IMR-90 (cell line): ENCODE measurements around the gene UAP1. TPM values are rescaled to one million over a fixed set of nuclear protein-coding genes. Genes with fewer than 3 reads are reported as not detected.

ENCODE experiments used
- ATAC-seq: fragments of 200-7000 bp; cut with Tn5 transposase; 2 replicates; pipeline ENCODE4 v1.9.1; 2020; ENCODE audit warnings: low read depth, mild to moderate bottlenecking, moderate library complexity
- BruUV-seq: library from RNA; stranded (reverse); fragments of 400-500 nt; replicated peaks from 2 replicates; lab custom pipeline; 2021; lab: Mats Ljungman, UMichigan
- CTCF ChIA-PET: fragments of 300-600 bp; formaldehyde crosslinking; extraction: SDS; loops from one replicate; lab custom pipeline; 2021; ENCODE audit warnings: antibody characterized with exemption; lab: Yijun Ruan, JAX
- POLR2A ChIA-PET: fragments of 300-600 bp; sonication (Branson Sonifier 250); formaldehyde crosslinking; loops from one replicate; lab custom pipeline; 2022; ENCODE audit warnings: antibody characterized with exemption; ENCODE audit not compliant: unreplicated experiment; lab: Charles Lee
- DNase-seq: peaks from one replicate; pipeline ENCODE4 v3.0.0; 2013
- H2AFZ ChIP-seq: replicated peaks from 2 replicates; pipeline ENCODE3; 2013; ENCODE audit warnings: low read length, mild to moderate bottlenecking; ENCODE audit not compliant: poor library complexity
- H2AK5ac ChIP-seq: 2 replicates; pipeline ENCODE4 v1.6.1; 2013; ENCODE audit warnings: low read depth, low read length, inconsistent platforms
- H2AK9ac ChIP-seq: replicated peaks from 2 replicates; pipeline ENCODE3; 2013; ENCODE audit warnings: mild to moderate bottlenecking, low read depth, low read length, moderate library complexity; ENCODE audit not compliant: poor library complexity
- H2BK120ac ChIP-seq: 2 replicates; pipeline ENCODE4 v1.6.1; 2013; ENCODE audit warnings: low read depth, low read length, inconsistent platforms
- H2BK15ac ChIP-seq: 3 replicates; pipeline ENCODE4 v1.6.1; 2013; ENCODE audit warnings: low read depth, low read length, inconsistent platforms
- H2BK20ac ChIP-seq: 2 replicates; pipeline ENCODE4 v1.6.1; 2013; ENCODE audit warnings: low read depth, mild to moderate bottlenecking, inconsistent platforms, low read length, moderate library complexity
- H2BK5ac ChIP-seq: 2 replicates; pipeline ENCODE4 v1.6.1; 2013; ENCODE audit warnings: mild to moderate bottlenecking, low read depth, low read length, inconsistent platforms; ENCODE audit not compliant: poor library complexity, severe bottlenecking
- H3K14ac ChIP-seq: replicated peaks from 2 replicates; pipeline ENCODE4 v1.6.1; 2013; ENCODE audit warnings: low read depth, low read length, inconsistent platforms
- H3K18ac ChIP-seq: 2 replicates; pipeline ENCODE4 v1.6.1; 2013; ENCODE audit warnings: low read depth, low read length, control low read depth
- H3K23ac ChIP-seq: 2 replicates; pipeline ENCODE4 v1.6.1; 2013; ENCODE audit warnings: low read depth, low read length, inconsistent platforms
- H3K27ac ChIP-seq: 2 replicates; pipeline ENCODE4 v1.5.1; 2013; ENCODE audit warnings: mild to moderate bottlenecking, control low read depth, low read length; ENCODE audit not compliant: insufficient read depth
- H3K27me3 ChIP-seq: 2 replicates; pipeline ENCODE4 v1.6.1; 2013; ENCODE audit warnings: low read length; ENCODE audit not compliant: control insufficient read depth, insufficient read depth
- H3K36me3 ChIP-seq: 2 replicates; pipeline ENCODE4 v1.6.1; 2013; ENCODE audit warnings: low read length, mixed read lengths; ENCODE audit not compliant: control insufficient read depth, insufficient read depth
- H3K4ac ChIP-seq: 2 replicates; pipeline ENCODE4 v1.6.1; 2013; ENCODE audit warnings: low read depth, low read length, inconsistent platforms
- H3K4me1 ChIP-seq: 2 replicates; pipeline ENCODE4 v1.6.1; 2013; ENCODE audit warnings: low read length, mixed read lengths; ENCODE audit not compliant: control insufficient read depth, insufficient read depth
- H3K4me2 ChIP-seq: 2 replicates; pipeline ENCODE4 v1.6.1; 2013; ENCODE audit warnings: low read depth, mild to moderate bottlenecking, control low read depth, low read length, moderate library complexity
- H3K4me3 ChIP-seq: 2 replicates; pipeline ENCODE4 v1.5.1; 2013; ENCODE audit warnings: low read depth, mild to moderate bottlenecking, control low read depth, low read length, moderate library complexity; ENCODE audit not compliant: insufficient read depth
- H3K56ac ChIP-seq: 2 replicates; pipeline ENCODE4 v1.6.1; 2013; ENCODE audit warnings: low read length, inconsistent platforms; ENCODE audit not compliant: insufficient read depth; ENCODE audit errors: extremely low read depth
- H3K79me1 ChIP-seq, 2 experiments: 2 replicates each; pipeline ENCODE4 v1.6.1; 2013; ENCODE audit warnings: low read length in 2 of 2, inconsistent platforms in 1 of 2, low read depth in 1 of 2
- H3K9ac ChIP-seq: 2 replicates; pipeline ENCODE4 v1.6.1; 2013; ENCODE audit warnings: low read depth, low read length, control low read depth
- H3K9me1 ChIP-seq: 2 replicates; pipeline ENCODE4 v1.6.1; 2013; ENCODE audit warnings: low read length, inconsistent platforms; ENCODE audit not compliant: insufficient read depth
- H3K9me3 ChIP-seq: 2 replicates; pipeline ENCODE4 v1.6.1; 2013; ENCODE audit warnings: low read length; ENCODE audit not compliant: control insufficient read depth, insufficient read depth
- H4K20me1 ChIP-seq: 2 replicates; pipeline ENCODE4 v1.6.1; 2013; ENCODE audit warnings: low read length, inconsistent platforms; ENCODE audit not compliant: insufficient read depth
- H4K5ac ChIP-seq: 2 replicates; pipeline ENCODE4 v1.6.1; 2013; ENCODE audit warnings: mild to moderate bottlenecking, low read depth, low read length, control low read depth
- H4K8ac ChIP-seq, 2 experiments: 2 replicates each; pipeline ENCODE4 v1.6.1; 2013; ENCODE audit warnings: low read depth in 2 of 2, low read length in 2 of 2, control low read depth in 1 of 2, inconsistent platforms in 1 of 2
- H4K91ac ChIP-seq: 2 replicates; pipeline ENCODE4 v1.6.1; 2013; ENCODE audit warnings: low read depth, low read length, inconsistent platforms; ENCODE audit not compliant: insufficient read depth
- BHLHE40 ChIP-seq: fragments of 150-350 bp; IDR thresholded peaks from 2 replicates; pipeline ENCODE4 v1.6.1; 2016; ENCODE audit warnings: mild to moderate bottlenecking, low read depth, low read length
- CEBPB ChIP-seq: IDR thresholded peaks from 2 replicates; pipeline ENCODE4 v1.6.1; 2012; ENCODE audit warnings: low read depth, low read length, improper control_type of control experiment
- CHD1 ChIP-seq: IDR thresholded peaks from 2 replicates; pipeline ENCODE4 v1.6.1; 2012; ENCODE audit warnings: low read depth, low read length, improper control_type of control experiment
- FOS ChIP-seq: fragments of 150-350 bp; IDR thresholded peaks from 2 replicates; pipeline ENCODE4 v1.6.1; 2016; ENCODE audit warnings: low read depth, low read length
- MAZ ChIP-seq: IDR thresholded peaks from 2 replicates; pipeline ENCODE4 v1.6.1; 2012; ENCODE audit warnings: low read depth, mild to moderate bottlenecking, low read length, improper control_type of control experiment, moderate library complexity, borderline replicate concordance
- RAD21 ChIP-seq: IDR thresholded peaks from 2 replicates; pipeline ENCODE4 v1.6.1; 2012; ENCODE audit warnings: low read length, improper control_type of control experiment
- RFX5 ChIP-seq: IDR thresholded peaks from 2 replicates; pipeline ENCODE4 v1.8.0; 2012; ENCODE audit warnings: low read depth, mild to moderate bottlenecking, low read length, moderate library complexity
- WGBS, 2 experiments: methylation state at CpG; one replicate each; pipeline versions ENCODE4 v1.1.5 to v1.1.7; 2013; ENCODE audit warnings: missing lambda C conversion rate in 2 of 2; ENCODE audit not compliant: insufficient read length in 1 of 2; ENCODE audit errors: extremely low coverage in 2 of 2; 5-methylcytosine and 5-hydroxymethylcytosine counted together
- dilution Hi-C: fragments of 300-500 bp; cut with HindIII; formaldehyde crosslinking; loops from one replicate; pipeline ENCODE4 v1.14.3; 2018; ENCODE audit warnings: low sequenced_read_pairs; ENCODE audit not compliant: unreplicated experiment
- in situ Hi-C: fragments of 300-500 bp; cut with MboI; formaldehyde crosslinking; loops from 3 replicates; pipeline ENCODE4 v1.14.3; 2019; ENCODE audit warnings: low sequenced_read_pairs, inconsistent platforms, mixed read lengths
- intact Hi-C: fragments of 100-400 bp; cut with micrococcal nuclease; formaldehyde crosslinking; loops from 2 replicates; pipeline ENCODE4 v1.10.0; 2022
- polyA plus RNA-seq, 3 experiments: library from polyadenylated mRNA; depleted of rRNA; stranded (reverse); fragments of >200 nt; gene quantifications; 2 replicates each; pipeline ENCODE4 v1.2.3, GENCODE V29; 2012; ENCODE audit warnings: low replicate concordance in 1 of 3
- total RNA-seq: library from RNA; depleted of rRNA; stranded (reverse); fragments of >200 nt; gene quantifications from 2 replicates; pipeline ENCODE4 v1.2.3, GENCODE V29; 2012

UAP1 gene
- total and polyA plus RNA-seq, 2 of the 4 experiments (the other 2 are of a cell fraction) = 93.4 to 196 TPM

DNA sequence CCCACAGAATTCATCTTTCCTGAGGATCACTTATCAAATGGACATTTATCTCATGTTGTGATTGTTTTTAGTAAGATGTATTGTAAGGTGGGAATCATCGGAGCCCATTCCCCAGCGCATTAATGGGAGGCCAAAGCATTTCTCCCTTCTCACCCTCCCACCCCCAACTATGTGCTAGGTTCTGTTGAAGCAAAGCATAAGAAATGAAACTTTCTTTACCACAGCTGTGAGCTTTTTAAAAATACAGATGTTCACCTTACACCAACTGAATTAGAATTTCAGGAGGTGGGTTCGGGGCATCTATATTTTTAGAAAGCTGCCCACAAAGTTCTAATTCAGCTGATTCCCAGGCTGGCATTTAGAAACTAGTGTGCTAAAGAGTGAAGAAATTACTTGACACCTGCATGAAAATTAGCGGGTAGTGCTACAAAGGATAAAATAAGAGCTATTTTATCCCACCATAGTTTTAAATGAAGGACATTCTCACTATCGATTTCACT is 26.3 kb downstream of the UAP1 start:
- H3K4me3 ChIP-seq = no peak overlapping the region
- POLR2A ChIA-PET = no interaction called here
- no peak overlapping the region for H2BK15ac ChIP-seq
- peaks cover 3% of the 10 kb centered on the region; the same call in 1 of the 2 replicates for H3K9me1 ChIP-seq
- H4K5ac ChIP-seq = no peak overlapping the region
- peaks cover 31 to 48% of the 10 kb centered on the region in 2 experiments for H3K79me1 ChIP-seq
- dilution Hi-C loops (no loop called here), in situ Hi-C loops (no loop called here), intact Hi-C loops (no loop called here)
- H2BK20ac ChIP-seq = no peak overlapping the region
- no peak overlapping the region for H3K23ac ChIP-seq
- ATAC-seq = no peak
- H2BK120ac ChIP-seq = no peak overlapping the region
- H3K4ac ChIP-seq = no peak overlapping the region
- no peak overlapping the region for H3K4me2 ChIP-seq
- no peak for DNase-seq
- CTCF ChIA-PET = no interaction called here
- no peaks in the 10 kb centered on the region for H3K27me3 ChIP-seq
- peaks cover 3% of the 10 kb centered on the region for H4K20me1 ChIP-seq
- peaks cover 38% of the 10 kb centered on the region for H3K36me3 ChIP-seq
- H3K9ac ChIP-seq = no peak overlapping the region
- no peak overlapping the region for H4K8ac ChIP-seq
- no peak overlapping the region for H4K91ac ChIP-seq
- no peak overlapping the region for H2AK9ac ChIP-seq
- TF ChIP-seq MAZ (no peak), FOS (no peak), BHLHE40 (no peak), CEBPB (no peak), CHD1 (no peak), RAD21 (no peak), RFX5 (no peak)
- H3K9me3 ChIP-seq = no peaks in the 10 kb centered on the region
- BruUV-seq = no TSS peak
- no peaks in the 10 kb centered on the region for H3K4me1 ChIP-seq
- no peak overlapping the region for H2AK5ac ChIP-seq
- no peak overlapping the region for H2AFZ ChIP-seq
- no peak overlapping the region for H2BK5ac ChIP-seq
- H3K18ac ChIP-seq = no peak overlapping the region
- no peak overlapping the region for H3K14ac ChIP-seq
- H3K27ac ChIP-seq = no peak overlapping the region
- H3K56ac ChIP-seq = no peak overlapping the region
- no CpG with 5 or more reads among the region's 5 CpGs for WGBS, 2 experiments
